GM18868 (cell line): ENCODE data around the gene HESX1.

Experiments used
- ATAC-seq: cut with Tn5 transposase; IDR thresholded peaks from one replicate; pipeline ENCODE4 v1.9.1; 2021; ENCODE audit warnings: mild to moderate bottlenecking, moderate library complexity; ENCODE audit not compliant: unreplicated experiment

The HESX1 gene

DNA sequence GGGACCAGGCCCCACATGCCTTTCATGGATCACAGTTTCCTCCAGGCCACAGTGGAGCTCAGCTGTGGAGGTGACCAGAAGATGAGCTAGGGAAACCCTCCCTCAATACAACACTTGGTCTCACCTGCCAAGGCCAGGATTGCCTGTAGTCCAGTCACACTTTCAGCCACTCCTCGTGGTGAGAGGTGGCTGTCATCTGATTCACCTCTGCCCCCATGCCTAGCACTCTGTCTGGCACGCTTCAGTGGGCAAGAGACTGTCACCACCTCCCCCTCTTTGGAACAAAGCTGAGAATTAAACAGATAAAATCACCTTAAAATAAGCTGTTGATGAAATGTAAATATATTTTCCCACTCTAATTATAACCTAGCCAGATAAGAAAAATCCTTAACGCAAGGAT, 30.7 kb downstream of the HESX1 start:
- no peak for ATAC-seq

DNA sequence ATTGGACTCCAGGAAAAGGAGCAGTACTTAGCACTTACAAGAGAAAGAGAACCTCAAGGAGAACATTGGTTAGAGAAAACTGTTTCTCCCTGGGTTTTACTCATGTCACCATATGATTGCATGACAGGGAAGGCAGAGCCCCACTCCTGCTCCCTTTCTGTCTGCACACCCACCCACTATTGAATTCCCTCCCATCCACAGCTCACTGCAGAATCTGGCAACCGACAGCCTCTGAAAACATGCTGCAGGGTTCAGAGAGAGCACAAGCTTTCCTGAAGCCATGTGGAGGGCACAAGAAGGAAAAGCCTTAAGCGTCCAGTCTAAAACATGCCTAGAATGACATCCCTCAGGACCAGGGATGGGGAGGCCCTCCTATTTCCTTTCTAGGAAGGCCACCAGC, 31.6 kb downstream of the HESX1 start:
- ATAC-seq, result no peak

DNA sequence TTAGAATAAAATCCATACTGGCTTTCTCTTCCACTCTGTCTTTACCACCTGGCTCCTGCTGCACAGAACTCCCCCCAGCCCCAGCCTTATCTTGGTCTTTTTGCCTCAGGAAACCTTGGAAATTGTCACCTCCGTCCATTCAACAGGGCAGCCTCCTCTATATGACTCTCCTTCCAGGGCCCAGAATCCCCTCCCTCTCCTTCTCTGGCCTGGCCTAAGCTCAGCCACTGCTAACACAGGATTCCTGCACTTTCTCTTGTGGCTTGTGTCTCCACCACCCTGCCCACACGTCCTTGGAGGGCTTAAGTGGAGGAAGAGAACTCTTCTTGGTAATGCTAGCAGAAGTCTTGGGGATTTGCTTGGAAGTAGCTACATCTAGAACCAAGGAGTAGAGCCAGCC, 33.1 kb downstream of the HESX1 start:
- no peak for ATAC-seq

DNA sequence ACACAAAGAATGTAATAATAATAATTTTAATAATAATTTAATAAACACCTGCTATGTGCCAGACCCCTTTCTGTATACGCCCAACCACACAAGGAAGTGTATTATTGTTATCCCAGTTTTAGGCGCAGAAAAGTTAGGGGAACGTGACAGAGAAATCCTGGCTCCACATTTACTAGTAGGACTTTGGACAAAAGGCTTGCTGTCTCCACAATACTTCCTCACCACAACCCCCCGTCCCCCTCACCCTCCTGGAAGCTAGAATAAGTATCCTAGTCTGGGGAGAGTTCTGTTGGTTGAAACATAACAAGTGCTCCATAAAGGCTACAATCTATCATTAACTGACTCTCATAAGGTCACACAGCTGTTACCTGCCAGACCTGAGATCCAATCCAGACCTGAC, 34.1 kb downstream of the HESX1 start:
- ATAC-seq, result no peak

DNA sequence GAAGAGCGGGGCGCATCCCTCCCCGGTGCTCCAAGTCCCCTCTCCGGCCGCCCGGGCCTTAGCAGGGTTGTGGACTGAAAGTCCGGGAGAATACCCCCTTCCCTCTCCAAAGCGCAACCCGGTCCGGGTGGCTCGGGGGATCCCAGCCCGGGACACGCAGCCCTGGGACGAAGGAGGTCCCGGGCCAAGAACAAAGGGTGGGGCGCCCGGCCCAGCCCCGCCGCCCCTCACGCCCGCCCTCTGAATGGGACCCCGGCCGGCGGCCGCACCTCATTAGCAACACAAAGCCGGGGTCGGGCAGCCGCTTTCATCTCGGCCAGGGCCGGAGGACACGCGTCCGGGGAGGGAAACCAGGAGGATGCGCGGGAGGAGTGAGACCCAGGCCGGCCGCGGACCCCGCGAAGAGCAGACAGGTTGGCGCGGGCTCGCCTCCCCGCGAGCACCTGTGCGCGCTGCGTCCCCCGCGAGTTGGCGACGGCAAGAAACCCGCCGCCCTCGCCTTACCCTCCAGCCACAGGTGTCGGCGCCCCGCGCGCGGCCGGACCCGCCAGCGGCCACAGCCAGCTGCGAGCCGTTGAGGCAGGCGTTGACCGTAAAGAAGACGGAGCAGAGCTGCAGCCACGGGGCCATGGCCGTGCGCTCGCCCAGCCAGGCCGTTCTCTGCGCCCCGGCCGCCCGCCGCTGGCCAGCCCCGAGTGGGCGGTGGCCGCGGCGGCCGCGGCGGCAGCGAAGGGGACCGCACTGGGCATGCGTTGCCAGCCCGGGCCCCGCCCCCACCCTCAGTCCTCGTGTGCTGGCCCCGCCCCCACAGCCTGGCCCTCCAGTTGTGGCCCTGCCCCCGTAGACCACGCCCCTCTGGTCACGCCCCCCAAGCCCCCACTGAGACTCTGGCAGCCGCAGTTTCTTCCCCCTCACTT, 34.9 kb downstream of the HESX1 start, which contains the start of gene IL17RD:
Gene IL17RD (minus strand): TSS at position 697 of the 917 bp plus-strand sequence. CDS start 67 bp downstream, at position 630.
- ATAC-seq, result peak; percentile 54

DNA sequence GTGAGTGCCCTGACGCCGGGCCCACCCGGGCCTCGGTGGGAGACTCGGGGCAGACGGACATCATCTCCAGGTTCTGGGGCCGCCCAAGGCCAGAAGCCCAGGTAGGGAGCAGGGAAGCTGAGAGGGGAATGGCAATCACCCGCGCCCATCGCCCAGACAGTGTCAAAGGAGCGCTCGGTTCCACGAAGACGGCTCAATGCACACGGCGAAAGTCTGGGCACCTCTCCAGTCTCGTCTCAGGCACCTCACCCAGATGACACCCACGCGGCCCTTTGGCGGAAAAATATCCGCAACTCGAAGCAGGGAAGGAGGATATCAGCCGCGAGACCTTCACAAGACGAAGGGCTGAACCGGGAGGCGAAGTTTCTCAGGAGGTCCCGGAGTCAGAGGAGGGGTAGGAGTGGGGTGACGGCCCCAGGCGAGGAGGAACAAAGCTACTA, 35.5 kb downstream of the HESX1 start:
- no peak for ATAC-seq

DNA sequence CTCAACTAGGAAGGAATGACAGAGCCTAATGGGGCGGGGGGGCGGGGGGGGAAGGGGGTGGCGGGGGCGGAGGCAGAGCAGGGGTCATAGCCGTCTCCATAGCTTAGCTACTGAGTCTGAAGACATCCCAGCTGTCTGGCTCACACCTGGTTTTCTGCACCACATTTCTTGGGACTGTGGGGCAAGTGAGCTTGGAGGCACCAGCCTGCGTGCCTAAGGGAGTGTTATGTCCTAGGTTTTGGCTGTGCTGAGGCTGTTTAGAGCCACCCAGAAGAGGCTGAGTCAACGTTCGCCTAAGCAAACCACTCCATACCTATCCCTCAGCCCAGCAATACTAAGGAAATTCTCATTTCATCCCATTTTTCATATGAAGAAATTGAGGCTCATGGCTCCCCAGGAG, 36.0 kb downstream of the HESX1 start:
- ATAC-seq, result no peak

DNA sequence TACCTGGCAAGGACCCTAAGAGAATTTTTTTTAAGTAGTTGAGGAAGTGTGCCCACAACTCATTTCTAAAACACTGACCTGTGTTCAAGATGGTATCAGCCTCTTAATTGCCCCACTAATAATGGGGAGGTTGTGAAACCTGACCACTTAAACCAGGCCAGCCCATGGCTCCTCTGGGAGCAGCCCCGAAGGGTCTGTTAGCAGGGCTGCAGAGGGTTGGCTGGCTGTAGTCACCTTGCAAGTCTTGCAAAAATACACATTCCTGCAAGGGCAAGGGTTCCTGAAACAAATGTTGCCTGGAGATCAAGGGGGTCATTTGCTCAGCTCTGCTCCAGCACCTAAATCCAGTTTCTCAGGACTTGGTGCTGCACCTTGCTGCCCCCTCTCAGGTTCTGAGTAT, 37.9 kb downstream of the HESX1 start:
- ATAC-seq, result no peak

DNA sequence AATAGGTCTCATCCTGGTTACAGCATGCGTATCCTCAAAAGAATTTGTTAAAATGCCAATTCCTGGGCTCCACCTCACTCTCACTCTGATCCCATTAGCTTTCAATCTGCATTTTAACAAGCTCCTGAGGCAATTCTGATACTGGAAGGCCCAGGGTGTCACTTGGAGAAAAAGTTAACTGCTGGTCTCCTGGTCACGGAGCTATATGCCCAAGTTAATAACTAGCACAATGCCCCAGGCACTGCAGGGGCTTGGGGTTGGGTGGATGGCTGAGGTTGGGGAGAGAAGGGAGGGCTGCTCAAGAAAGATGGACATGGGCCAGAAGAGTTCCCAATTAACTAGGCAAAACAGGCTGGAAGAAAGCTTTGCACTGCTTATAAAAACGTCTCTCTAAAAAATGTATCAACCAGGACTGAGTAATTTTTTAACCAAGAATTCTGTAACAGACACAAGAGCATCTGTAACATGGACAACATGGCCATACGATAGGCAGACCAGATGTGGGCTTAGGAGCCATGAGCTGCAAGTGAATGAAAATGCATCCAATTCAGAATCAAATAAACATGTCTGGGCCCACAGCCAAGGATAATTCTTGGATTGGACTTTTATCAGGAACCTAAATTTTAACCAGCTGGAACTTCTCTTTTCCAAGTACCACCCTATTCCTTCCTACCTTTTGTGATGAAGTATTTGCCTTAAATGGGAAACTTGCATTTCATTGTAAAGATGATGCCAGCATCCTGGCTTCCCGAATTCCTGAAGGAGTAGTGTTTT, 38.8 kb downstream of the HESX1 start:
- ATAC-seq, result no peak

DNA sequence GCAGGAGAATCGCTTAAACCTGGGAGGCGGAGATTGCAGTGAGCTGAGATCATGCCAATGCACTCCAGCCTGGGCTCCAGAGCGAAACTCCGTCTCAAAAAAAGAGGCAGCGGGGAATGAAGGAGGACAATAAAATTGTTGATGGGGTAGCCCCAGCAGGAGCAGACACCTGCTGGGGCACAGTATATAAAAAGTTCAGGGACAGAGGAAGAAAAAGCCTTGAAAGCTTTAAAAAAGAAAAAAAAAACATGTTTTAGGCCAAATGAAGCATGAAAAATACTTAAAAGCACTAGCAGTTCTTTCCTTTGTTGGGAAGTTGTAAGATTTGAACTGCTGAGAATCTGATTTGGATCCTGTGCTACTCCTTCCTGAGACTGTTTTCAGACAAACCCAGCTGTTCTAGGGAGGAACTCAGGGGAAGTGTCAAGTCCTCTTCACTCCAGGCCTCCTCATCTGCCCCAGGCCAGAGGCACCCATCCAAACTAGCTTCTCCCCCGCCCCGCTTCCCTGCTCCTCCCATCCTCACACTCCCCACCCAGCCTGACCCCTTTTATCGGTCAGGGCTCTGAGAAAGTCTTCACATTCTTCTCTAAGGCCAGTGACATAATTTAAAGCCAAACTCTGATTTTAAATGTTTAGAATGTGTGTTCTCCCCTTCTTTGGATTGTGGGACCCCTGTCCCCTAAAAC, 39.6 kb downstream of the HESX1 start:
- ATAC-seq, result no peak

DNA sequence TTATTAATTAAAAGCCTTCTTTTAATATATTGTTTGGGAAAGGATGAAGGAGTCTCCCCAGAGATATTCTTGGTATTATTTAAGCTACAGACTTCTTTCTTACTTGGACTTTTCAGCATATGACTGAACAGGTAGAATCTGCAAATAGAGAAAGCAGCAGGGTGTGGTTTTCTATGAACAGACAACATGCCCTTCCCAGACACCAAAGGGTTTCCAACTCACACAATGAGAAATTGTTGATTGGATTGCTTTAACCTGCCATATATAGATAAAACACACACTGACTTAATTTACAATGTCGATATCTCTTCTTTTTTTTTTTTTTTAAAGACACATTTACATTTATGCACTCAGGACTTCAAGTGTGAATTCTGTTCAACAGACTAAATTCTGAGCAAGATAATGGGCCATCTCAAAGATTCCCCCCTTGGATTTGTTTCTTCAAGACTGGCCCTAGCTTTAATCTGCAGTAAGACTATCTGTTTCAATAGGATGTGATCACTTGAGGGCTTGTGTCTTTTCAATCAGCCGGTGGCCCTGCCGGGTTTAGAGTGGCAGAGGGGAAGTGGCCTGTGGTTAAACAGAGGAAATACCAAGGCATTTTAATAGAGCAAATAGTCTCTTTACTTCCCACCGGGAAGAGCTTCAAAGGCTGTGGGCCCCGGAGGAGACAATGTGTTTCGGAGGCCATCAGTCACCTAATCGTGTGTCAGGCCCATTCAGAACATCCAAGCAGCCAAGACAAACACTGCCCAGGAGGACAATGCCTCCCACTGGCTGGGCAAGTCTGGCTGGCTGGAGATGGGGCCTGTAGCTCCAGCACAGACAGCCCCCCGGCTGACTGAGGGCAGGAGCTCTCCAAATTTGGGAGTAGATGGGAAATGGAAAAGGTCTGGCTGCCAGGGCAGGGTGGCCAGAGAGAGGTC, 40.7 kb downstream of the HESX1 start:
- no peak for ATAC-seq

DNA sequence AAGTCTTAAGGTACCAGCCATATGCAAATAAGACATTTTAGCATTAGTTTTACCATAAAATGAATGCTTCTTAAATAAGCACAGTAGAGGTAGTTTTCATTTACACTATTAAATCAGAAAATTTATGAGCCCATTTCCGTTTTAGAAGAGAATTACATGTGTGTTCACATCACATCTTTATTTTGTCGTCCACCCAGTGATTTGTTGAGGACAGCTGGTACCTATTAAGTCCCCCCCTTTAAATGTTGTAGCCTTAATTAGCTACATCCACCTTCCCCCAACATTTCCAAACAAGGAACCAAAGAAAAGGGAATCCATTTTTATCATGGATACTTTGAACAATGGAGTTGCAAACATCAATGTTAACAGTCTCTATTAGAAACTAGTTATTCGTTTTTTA, 41.5 kb downstream of the HESX1 start:
- no peak for ATAC-seq

DNA sequence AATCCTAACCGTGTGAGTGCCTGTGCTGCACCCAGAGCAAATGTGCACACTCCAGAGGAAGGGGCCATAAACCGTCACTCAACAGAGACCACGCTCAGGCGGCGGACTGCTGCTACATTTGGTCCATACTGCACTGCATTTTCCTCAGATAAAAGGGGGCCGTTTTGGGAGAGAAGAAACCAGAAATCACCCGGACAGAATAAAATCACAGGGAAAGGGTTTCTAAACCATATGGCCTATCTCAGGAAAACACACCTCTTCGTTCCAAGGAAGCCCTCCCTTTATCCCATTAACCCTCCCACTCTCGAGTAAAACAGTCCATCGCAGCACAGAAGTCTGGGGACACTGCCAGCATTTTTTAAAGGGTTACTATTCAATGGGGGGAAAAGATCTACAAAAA, 42.2 kb downstream of the HESX1 start:
- no peak for ATAC-seq

DNA sequence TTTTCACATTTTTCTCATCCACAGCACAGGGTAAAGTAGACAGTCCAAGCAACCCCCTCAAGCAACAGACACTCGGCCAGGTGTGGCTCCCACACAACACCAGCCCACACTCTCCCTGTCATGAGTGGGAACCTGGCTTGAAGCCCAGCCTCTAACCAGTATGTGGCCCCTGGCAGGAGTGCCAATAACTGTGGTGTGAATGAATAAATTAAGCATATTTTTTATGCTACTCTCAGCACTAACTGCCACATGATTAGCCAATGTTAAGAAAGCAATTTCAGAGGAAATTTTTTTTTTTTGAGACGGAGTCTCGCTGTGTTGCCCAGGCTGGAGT, 44.5 kb downstream of the HESX1 start:
- no peak for ATAC-seq

DNA sequence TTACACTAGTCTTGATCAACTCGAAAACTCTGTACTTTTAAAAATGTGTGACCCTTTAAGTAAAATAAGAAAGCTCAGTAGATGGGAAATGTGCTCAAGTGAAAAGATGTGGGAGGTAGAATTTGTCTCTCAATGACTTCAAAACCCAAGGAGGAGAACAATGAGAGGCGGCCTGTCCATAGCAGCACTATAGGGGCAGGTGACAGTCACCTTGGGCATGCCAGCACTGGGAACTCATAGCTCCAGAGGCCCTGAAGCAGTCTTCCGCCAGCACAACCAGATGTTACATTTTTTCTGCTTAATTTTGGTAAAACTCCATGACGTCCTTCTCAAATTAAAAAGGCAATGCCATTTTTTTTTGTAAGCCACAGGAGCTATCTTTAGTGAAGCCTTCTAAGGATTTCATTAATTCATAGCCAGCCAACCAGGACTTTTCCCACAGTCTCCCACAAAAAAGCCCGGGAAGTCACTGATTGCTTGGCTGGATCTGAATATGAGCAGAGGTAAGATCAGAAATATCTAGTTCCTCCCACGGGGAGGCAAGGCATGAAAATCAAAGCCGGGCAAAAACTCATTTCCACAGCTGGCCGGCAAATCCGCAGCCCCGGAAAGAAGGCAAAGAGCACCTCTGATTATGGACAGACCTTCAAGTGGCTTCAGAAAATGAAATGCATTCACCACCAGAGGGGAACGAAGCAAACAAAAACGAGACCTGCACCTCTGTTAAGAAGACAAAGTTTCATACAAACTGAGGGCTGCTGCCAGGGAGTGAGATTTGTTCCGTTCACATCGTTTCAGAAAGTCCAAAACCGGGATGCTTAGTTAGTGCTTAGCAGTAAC, 45.1 kb downstream of the HESX1 start:
- no peak for ATAC-seq

DNA sequence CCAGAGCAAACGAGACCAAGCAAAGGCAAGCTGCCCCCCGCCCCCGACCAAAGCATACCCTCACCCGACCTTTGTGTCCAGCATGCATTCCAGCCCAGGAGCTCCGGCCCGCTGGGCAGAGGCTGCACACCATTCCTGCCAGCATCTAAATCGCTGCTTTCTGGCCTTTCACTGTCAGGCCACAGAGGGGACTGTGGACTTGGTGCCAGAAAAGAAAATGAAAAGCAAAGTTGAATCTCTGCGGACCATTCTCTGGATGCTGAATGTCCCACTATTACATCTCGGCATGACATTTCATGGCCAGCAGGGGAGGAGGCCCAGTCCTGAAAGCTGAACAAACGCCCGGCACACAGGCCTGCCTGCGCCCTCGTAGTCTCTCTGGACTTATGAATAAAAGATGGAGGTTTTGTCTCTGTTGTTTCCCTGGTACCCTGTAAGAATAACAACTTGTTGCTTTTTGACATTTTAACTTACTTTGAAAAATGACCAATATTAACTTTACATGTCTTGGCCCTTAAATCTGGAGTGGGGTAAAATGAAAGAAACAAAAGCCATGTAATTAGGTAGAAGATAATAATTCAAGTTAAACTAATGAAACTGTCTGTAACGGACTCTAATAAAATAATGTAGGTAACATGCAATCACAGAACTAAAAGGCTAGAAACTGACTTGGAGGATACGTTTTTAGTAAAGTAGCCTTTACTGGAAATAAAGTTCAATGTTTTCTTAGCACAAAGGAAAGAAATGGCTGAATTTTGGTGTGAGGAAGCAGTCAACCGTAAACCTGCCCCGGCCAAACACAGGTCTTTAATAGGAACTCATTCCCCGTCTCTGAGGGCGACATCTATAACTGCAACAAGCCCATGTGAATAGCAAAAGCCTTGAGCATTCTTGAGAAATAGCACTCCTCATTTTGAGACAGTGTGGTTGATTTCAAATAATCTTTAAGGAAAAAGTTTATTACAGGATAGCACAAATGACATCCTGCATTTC, 47.3 kb downstream of the HESX1 start:
- no peak for ATAC-seq

DNA sequence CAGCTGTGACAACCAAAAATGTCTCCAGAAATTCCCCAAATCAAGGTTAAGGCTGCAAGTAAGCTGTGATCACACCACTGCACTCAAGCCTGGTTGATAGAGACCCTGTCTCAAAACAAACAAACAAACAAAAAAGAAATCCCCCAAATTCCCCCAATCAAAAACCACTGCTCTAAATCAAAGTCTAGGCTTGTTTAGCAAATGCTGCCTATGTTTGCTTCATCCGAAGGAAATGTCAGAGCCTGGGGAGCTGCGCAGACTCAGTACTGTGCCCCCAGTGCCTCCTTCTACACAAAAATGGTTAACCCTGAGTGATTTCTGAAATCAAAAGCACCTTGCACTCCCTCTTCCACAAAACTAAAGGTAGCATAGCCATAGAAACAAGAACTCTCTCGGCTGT, 48.0 kb downstream of the HESX1 start:
- ATAC-seq, result no peak

DNA sequence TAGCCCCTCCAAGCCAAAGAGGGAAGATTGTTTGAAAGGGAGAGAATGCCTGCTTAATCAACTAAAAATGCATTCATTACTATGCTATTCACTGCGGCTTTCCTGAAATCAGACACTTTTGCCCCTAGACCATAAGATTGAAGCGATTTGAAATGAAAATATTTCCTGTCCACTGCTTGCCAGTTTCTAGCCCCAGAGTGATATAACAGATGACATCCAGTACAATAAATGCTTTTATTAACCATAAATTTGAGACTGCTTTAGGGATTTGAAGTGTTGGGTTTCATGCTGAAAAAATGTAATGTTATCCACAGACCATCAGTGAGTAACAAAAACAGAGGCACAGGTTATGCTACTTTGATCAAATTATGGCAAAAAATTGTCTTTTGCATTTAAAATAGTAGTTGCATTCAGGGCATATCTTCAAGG, 48.7 kb downstream of the HESX1 start:
- ATAC-seq, result no peak
